HG03108 (cell line): ENCODE results near the gene AGAP1.

ENCODE experiments used
- ATAC-seq: cut with Tn5 transposase; IDR thresholded peaks from one replicate; pipeline ENCODE4 v1.9.1; 2021; ENCODE audit warnings: moderate library complexity; ENCODE audit not compliant: unreplicated experiment

The AGAP1 gene

DNA sequence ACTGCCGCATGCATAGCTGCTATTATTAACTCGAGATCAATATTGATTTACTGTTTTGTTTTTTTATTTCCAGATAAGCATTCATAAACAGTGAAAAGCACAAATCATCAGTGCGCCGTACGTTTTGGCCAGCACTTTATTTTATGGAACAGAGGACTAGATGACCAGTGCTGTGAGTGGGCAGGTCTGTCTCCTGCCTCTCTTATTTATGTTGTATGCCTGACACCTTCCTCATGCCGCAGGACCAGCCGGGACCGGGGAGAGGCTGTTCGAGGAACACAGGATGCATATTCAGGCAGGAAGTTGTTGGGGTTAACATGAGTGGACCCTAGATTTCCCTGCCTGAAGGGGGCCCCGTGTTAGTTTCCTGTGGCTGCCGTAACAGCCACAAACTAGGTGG, 72.6 kb downstream of the AGAP1 start:
- no peak for ATAC-seq

DNA sequence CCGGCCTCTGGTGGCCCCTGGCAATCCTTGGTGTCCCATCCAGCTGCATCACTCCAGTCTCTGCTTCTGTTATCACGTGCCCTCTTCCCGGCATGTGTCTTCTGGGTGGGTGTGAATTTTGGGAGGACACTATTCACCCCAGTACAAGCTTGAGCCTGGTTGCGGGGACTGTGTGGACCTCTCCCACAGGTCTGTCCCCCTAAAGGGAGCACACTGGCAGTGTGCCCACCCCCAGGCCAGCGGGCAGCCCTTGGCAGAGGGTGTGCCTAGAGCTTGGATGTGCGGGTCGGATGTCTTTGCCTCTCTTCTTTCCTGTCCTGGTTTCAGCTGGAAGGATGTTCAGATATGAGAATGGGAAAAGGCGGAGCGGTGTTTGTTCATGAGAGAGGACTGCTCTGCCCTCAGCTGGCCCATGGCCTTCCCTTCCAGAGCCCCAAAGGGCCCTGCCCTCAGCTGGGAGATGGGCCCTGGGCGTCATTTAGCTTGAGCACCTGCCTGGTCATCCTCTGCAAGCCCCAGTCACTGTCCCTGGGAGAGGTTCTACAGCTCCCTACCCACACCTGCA, 73.2 kb downstream of the AGAP1 start:
- no peak for ATAC-seq

DNA sequence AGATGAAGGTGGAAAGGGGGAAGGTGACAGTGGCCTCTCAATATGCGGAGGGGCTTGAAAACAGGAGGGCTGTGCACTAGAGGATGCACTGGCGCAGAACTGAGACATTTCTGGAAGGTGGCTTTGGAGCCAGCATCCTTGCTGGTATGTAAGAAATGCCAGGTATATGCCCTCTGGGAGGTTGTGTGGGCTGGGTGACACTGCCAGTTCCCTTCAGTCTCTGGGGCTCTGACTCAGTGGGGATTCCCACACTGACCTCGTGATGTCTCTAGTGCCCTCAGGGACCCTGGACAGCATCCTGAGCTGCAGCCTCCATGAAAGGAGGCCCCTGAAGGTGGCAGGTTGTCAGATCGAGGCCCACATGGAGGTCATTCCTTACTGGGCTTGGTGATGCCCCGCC, 74.0 kb downstream of the AGAP1 start:
- no peak for ATAC-seq

DNA sequence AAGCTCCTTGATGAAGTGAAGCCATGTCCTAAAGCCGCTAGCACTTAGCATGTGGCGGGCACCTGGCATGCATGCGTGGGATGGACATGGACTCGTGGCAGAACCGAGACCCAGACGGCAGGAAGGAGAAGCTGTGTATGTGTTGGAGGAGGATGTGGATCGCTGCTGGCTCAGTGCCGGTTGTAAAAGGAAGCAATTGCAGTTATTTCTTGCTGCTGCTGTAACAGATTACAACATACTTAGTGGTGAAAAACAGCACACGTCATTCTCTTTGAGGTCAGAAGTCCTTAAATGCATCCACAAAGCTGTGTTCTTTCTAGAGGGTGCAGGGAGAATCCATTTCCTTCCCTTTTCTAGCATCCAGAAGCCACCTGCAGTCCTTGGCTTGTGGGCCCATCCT, 74.6 kb downstream of the AGAP1 start:
- ATAC-seq, result no peak

DNA sequence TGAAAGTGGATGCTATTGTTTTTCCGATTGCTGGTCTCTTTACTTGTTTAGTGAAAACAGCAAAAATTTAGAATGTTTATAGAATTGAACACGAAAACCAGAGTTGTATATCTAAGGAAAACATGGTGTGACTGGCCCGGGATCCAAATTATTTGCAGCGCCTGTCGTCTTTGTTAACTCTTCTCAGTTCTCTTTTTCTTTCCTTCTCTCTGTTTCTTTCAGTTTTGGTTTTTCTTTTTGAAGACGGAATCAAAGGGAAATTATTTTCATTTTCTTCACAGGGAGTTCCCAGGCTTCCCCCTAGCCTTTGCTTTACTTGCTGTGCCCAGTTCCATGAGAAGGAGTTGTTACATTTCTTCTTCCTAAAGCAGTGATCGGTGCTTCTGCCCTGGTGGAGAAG, 76.0 kb downstream of the AGAP1 start:
- ATAC-seq, result no peak

DNA sequence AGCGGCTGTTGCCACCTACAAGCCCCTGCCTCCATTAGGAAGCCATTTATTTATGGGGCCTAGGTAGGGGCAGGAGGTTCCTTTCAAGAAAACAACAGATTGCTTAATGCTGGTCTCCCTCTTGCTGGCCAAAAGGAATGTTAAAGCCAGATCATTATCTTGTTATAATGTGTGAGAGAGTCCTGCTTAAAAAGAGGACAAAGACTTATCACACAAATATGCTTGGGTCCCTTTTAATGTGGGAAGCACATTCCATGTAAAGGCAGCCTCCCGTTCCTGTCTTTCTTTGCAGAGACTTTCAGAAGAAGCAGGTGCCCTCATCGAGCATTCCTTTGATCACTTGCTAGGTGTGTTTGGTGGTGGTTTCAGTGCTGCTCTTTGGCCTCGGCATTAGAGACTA, 76.4 kb downstream of the AGAP1 start:
- ATAC-seq, result no peak

DNA sequence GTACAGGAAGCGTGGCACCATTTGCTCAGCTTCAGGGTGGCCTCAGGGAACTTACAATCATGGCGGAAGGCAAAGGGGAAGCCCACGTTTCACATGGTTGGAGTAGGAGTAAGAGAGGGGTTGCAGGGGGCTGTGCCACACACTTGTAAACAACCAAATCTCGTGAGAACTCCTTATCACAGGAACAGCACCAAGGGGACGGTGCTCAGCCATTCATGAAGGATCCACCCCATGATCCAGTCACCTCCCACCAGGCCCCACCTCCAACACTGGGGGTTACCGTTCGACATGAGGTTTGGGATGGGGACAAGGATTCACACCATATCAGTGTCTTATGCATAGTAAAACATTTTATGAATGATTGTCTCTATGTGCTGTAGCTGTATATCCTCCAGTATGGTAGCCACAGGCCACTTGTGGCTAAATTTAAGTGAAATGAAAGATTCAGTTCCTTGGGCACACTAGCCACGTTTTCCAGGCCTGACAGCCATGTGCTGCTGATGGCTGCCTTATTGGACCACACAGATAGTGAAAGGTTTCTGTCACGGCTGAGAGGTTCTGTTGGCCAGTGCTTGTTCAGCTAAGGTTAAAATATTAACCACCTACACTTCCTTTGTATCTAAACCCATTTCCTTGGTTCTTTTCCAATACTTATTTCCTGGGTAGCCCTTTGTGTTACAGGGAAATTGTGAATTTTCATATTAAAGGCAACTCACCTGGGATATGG, 77.3 kb downstream of the AGAP1 start:
- no peak for ATAC-seq

DNA sequence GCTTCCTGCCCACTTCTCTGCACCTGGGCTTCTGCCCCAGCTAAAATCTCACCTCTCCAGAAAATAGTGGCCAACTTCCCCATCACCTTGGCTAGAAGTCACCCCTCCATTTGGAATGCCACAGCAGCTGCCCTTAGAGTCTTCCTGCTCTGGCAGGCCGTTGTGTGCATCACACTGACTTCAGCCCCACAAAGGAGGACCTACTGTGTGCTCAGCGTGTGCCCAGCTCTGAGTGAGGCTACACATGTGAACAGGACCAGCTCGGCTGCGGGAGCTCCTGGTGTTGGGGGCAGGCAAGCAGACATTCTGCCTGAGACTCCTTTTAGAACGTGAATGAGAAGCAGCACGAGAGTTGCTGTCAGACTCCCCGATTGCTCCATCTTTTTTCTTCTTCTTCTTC, 78.7 kb downstream of the AGAP1 start:
- ATAC-seq, result no peak

DNA sequence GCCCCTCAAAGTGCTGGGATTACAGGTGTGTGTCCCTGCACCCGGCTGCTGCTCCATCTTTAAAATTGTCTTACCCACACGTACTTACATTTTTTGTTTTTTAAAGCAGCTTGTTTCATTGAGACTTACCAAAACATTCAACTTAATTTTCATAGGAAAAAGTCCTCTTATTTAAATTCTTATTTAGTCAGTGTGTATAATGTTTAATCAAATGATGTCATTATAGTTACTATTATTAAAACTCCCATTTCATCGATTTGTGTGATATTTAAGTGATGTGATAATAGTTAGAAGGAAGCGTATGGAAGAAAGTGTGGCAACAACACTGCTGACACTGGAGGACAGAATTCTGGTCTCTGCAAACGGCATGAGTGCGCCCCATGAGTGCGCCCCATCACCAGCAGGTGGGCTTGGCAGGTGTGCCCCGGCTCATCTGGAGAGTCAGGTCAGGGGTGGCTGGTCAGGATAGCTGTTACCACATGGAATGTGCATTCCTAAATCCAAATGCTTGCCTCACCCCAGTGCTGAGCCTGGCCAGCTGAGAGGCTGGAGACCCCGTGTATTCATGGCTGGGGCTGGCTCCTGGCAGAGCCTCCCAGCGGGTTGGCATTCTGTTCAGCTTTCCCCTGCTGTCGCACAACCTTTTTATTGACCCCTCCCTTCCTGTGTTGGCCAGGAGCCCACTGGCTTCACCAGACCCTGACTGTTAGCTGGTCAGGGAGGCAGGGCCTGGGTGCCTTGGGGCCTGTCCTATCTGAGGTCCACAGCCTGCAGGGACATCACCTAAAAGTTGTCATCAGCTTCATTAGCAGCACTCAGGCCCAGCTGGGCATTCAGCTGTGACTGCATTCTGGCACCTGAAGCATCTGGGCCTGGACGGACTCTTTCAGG, 79.7 kb downstream of the AGAP1 start:
- ATAC-seq, result no peak

DNA sequence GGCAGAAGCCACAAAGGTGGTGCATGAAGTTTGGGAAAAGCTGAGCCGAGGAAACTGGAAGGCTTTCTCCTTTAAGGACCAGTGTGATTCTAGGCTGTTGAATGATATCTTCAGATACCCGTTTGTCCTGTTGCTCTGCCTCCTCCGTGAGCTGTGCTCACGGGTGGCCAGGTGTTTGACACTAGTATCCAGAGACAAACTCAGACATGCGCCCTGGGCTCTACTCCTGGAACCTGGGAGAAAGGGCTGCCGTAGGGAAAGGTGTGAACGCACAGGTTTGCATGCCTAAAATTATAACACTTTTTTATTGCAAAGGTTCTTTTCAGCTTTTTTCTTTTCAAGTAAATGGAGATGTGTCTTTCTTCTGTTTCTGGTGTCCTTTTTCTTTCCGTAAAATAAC, 81.6 kb downstream of the AGAP1 start:
- no peak for ATAC-seq

DNA sequence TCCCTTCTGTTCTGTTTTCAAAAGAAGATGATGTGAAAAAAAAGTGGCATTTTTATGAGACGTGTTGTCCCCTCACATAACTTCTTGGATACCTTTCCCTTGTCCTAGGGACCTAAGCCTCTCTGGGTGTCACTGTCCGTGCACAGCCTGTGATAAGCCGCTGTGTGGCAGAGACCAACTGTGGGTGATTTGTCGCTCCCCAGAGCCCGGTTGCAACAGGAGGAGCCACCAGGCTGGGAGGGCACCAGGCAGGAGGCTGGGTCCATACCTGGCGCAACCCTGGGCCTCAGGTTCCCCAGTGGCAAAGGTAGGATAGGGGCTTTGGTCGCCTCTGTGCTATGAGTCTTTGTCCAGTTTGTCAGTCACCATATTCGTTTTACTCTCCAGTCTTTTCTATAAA, 82.1 kb downstream of the AGAP1 start:
- no peak for ATAC-seq

DNA sequence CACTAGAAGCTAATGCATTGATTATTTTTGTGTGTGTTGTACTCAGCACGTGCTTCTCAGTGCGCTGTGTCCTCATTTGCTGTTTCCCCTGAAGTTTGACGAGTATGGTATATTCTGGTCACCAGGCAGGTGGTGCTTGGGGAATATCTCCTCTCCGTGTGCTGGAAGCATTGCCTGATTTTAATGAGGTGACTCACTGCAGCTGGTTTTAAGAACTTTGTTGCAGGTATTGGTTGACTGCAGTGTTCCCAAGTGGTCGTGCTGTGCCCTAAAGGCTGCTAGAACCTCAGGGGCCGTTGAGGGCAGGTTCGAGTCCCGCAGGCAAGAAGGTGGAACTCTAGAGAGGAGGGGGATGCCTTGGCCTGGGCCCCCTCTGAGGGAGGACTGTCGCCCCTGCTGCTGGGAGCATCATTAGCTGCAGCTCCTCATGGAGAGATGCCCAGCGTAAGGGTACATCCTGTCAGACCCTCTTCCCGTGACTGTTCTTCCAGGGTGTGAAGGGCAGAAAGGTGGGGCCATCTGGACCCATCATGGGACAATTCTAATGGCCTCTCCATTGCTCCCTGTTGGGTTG, 82.6 kb downstream of the AGAP1 start:
- no peak for ATAC-seq

DNA sequence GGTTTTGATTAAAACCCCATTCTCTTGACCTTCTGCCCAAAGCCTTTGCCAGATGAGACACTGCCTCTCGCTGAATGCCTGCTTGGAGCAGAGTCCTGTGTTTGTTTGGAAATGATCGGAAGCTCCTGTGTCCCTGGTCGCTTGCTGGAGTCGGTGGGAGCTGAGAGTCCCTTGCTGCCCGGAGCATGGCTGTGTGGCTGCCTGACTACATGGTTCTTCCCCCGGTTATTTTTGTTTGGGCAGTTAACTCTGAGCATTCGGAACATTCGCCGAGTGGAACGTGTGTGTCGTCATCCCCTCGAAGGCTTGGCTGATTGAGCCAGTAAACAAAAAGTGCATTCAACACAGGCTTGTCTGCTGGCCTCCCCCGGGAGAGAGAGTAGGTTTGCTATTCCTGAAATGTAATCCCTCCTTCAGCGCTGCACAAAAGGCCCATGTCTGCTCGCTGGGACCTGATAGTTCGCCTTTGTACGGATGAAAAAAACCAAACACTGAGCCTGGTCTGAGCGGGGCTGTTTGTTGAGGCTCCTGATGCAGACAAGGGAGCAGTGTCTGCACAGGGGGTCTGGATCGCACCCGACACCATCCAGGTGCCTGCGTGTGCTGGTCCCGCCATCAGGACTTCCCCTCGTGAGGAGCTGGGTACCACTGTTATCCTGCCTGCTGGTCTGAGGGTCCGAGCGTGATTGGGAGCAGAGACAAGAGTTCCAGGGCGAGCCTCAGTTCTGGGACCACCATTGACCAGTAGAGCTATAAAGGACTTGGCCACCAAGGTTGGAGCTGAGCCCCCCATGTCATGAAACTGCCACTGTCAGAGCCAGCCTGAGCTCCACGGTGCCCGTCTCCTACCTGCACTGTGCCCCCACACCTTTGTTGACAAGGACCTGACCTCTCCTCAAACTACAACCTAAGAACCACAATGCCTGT, 83.8 kb downstream of the AGAP1 start:
- no peak for ATAC-seq

DNA sequence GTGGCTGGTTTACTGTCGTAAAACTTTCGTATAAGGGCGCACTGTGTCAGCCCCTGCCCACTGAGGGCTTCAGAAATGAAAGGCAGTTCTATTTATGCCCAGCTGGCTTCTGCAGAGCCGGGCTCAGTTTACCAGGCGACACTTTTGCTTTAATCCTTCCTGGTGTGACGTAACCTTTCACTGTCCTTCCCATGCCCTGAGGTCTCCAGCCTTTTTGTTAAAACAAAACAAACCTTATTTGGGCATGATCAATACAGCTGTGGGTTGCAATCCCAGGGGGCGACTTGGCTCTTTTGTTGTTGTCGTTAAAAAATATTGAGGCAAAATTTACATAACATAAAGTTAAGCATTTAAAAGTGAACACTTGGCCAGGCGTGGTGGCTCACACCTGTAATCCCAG, 85.3 kb downstream of the AGAP1 start:
- ATAC-seq, result no peak

DNA sequence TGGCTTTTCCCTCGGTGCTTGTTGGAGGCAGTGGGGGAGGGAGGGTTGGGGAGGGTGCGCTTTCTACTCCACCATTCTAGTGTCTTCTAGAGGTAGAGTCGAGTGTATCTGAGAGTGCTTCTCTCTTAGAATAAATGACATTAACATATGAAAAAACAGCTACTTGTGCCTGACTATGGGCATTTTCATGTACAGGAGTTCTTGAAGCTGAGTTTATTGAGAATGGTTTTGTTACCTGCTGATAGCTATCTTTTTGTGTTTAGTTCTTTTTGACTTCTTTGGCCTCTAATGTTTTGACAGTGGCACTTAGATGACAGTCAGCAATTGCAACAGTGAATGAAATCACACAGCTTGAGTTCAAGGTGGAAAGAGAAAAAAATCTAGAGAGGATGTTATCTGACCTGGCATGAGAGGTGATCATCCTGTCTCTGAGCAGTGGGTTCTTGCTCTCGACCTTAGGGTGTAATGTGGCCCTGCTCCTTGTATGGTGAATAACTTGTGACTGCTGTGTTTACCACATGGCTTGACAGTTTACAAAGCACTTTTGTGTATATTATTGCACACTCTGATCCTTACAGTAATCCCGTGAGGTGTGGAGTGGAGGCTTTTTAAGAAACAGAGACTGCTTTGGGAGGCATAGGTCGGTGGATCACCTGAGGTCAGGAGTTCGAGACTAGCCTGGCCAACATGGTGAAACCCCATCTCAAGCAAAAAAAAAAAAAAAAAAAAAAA, 86.7 kb downstream of the AGAP1 start:
- no peak for ATAC-seq

DNA sequence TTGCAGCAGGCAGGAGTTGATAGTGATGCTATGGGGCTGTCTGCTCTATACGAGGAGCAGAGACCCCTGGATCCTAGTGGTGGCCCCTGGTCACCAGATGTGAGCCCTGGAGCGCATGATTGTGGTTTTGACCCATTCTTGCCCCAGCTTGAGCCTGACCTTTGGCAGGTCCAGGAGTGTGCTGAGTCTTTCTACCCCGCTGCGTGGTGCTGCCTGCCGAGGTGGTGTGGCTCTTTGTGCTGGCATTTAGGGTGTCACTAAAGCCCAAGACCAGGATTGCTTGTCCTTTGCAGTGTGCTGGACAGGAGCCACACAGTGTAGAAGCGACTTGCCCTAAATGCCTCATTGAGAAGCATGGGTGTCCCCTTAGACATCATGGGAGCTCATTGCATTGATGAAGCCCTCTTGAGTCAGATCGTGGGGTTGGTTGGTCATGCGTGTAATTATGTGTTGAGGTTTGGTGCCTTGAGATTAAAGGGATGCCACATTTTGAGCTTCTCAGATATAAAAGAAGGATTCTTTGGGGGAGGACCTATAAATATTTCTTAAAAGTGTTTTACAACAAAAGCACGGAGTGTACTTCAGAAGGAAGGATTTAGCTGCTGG, 88.3 kb downstream of the AGAP1 start:
- no peak for ATAC-seq

DNA sequence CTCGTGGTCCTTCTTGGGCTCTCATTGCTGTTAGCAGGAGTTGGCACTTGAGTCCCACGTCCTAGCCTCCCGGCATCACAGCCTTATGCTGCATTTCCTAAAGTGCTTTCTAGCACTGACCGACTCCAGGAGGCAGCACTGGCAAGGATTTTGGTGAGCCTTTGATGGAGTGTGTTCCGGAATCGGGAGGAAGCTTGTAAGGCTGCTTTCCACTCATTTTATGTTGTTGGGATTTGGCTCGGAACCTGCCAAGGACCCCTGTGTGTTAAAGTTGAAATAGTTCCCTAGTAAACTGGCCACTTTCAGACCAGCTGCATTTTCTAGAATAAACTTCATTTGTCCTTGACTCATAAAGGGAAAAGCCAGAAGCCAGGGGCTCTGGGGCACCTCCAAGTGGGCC, 88.9 kb downstream of the AGAP1 start:
- ATAC-seq, result no peak

DNA sequence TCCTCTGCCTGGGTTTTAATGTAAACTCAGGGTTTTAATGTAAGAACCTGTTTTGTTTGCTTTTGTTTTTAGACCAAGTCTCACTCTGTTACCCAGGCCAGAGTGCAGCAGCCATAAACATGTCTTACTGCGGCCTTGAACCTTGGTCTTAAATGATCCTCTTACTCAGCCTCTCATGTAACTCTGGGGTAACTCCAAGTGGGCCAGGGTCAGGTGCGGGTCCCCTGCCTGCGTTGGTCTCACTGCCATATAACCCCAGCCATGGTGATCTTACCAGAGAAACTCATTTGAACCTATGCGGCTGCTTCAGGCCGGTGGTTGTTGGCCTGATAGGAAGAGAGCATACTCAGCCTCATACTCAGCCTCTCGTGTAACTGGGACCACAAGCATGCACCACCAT, 89.3 kb downstream of the AGAP1 start:
- no peak for ATAC-seq

DNA sequence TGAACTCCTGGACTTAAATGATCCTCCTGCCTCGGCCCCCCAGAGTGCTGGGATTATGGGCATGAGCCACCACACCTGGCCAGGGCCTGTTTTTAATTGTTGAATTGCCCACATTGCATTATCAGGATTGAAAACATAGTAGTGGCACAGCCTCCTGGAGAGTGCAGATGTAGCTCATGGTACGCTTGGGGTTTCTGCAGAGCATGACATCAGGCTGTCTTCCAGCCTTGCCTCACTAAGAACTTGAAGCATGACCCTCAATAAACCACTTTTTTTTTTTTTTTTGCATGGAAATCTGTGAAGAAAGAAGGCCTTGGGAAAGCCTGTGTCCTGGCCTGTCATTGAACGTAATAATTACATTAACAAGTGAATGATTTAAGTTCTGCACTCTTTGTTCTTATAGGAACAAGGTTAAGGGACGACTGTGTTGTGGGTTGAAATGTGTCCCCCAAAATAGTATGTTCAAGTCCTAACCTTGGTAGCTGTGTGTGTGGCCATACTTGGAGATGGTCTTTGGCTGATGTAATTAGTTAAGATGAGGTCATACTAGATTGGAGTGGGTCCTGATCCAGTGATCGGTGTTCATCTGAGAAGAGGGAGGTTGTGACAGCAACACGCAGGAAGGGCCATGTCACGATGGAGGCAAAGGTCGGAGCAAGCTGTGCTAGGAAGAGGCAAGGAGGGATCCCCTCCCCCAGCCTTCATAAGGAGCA, 90.2 kb downstream of the AGAP1 start:
- ATAC-seq, result no peak
